ELR (cell line): Measurements from ENCODE around the gene SLF2.

Source experiments
- DNase-seq: peaks from one replicate; pipeline ENCODE4 v3.0.0-alpha.2; 2015; ENCODE audit warnings: low read depth

SLF2 gene

GRCh38 chr10:100901051-100901450, 11.7 kb upstream of the SLF2 start:
- no peak for DNase-seq

- DNase-seq, result no peak
These were observed 10.1 kb upstream of the SLF2 start for GRCh38 chr10:100902622-100903021.

GRCh38 chr10:100904917-100905316, 7.8 kb upstream of the SLF2 start:
- no peak for DNase-seq

GRCh38 chr10:100907175-100907574, 5.6 kb upstream of the SLF2 start:
- no peak for DNase-seq

GRCh38 chr10:100907773-100908363, 4.9 kb upstream of the SLF2 start:
- DNase-seq, result no peak

GRCh38 chr10:100908378-100908777, 4.4 kb upstream of the SLF2 start:
- DNase-seq, result no peak

GRCh38 chr10:100909501-100910263, 3.1 kb upstream of the SLF2 start:
- DNase-seq, result no peak

GRCh38 chr10:100911472-100911871, 1.3 kb upstream of the SLF2 start:
- no peak for DNase-seq

GRCh38 chr10:100912013-100912604, 654 bp upstream of the SLF2 start:
- DNase-seq, result peak; percentile 33

- DNase-seq, result no peak
These were observed 705 bp downstream of the SLF2 start for GRCh38 chr10:100913470-100913865.

GRCh38 chr10:100917071-100917470, 4.3 kb downstream of the SLF2 start:
- DNase-seq, result no peak

- DNase-seq, result no peak
These were observed 10.8 kb downstream of the SLF2 start for GRCh38 chr10:100923580-100923979.

GRCh38 chr10:100927266-100927665, 14.5 kb downstream of the SLF2 start:
- no peak for DNase-seq

GRCh38 chr10:100928039-100928438, 15.3 kb downstream of the SLF2 start:
- DNase-seq, result no peak

GRCh38 chr10:100930368-100930767, 17.6 kb downstream of the SLF2 start:
- no peak for DNase-seq

- DNase-seq, result peak; percentile 38
These were observed 21.4 kb downstream of the SLF2 start for GRCh38 chr10:100934084-100934659.

- no peak for DNase-seq
These were observed 27.1 kb downstream of the SLF2 start for GRCh38 chr10:100939763-100940344.

- no peak for DNase-seq
These were observed 29.5 kb downstream of the SLF2 start for GRCh38 chr10:100942229-100942628.

GRCh38 chr10:100943508-100943907, 30.7 kb downstream of the SLF2 start:
- DNase-seq, result no peak

- DNase-seq, result no peak
These were observed 33.0 kb downstream of the SLF2 start for GRCh38 chr10:100945754-100946153.

- DNase-seq, result no peak
These were observed 36.2 kb downstream of the SLF2 start for GRCh38 chr10:100948916-100949315.

GRCh38 chr10:100960251-100960650, 47.5 kb downstream of the SLF2 start:
- no peak for DNase-seq
